ENCODE data around the gene MON1A. TPM values are rescaled to one million over a fixed set of nuclear protein-coding genes. Genes with fewer than 3 reads are reported as not detected.

MON1A gene
- total and polyA plus RNA-seq, 2 of the 8 experiments (the other 6 are each of a cell fraction or from before 2014, with no cell fraction given) = 10.3 to 14.1 TPM

GRCh38 chr3:49886922-49887265 lies 42.7 kb downstream of the MON1A start (continued):
- TF ChIP-seq ZNF274 (IDR thresholded peaks at IDR 0.05; ENCODE audit: borderline replicate concordance, extremely low read depth, low read length) = no peak
- no peak for TF ChIP-seq SIN3A (conservative IDR thresholded peaks at IDR 0.05 in 1 of 2, IDR thresholded peaks at IDR 0.05 in 1 of 2; ENCODE audit: low read depth in 1 of 2, low read length in 2 of 2)
- TF ChIP-seq CHD2 (IDR thresholded peaks at IDR 0.05; ENCODE audit: low read length) = no peak
